ENCODE data around the gene DLGAP4. TPM values are rescaled to one million over a fixed set of nuclear protein-coding genes. Genes with fewer than 3 reads are reported as not detected.

Gene DLGAP4
- total and polyA plus RNA-seq, 9 of the 15 experiments (the other 6 are each of a cell fraction or from before 2014, with no cell fraction given), result 0.31 to 34.1 (median 4.5) TPM

DNA sequence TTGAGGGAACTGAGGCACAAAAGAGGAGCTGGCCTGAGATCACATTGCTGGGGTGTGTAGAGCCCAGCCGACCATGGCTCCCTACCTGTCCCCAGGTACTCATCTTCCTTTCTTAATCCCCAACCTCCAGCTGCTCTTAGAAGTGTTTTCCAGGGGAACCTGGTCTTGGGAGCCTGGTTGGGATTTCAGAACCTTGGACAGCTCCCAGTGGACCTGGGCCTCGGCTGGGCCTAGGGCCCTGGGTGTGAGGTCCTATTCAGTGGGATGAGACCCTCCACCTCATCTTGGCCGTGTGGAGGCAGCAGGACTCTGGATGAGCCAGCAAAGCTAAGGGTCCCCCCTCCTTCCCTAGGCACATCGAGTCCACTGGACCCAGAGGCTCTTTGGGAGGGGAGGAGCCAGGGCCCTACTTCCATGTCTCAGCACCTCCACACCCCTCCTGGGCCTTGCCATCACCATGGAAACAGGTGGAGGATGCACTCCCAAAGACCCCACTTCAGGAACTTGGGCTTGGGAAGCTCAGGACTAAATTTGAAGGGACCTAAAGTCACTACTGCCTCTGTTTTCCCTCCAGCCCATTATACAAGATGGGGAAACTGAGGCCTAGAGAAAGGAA is 38.5 kb downstream of the DLGAP4 start (continued):
- TF ChIP-seq, protein P1, sequence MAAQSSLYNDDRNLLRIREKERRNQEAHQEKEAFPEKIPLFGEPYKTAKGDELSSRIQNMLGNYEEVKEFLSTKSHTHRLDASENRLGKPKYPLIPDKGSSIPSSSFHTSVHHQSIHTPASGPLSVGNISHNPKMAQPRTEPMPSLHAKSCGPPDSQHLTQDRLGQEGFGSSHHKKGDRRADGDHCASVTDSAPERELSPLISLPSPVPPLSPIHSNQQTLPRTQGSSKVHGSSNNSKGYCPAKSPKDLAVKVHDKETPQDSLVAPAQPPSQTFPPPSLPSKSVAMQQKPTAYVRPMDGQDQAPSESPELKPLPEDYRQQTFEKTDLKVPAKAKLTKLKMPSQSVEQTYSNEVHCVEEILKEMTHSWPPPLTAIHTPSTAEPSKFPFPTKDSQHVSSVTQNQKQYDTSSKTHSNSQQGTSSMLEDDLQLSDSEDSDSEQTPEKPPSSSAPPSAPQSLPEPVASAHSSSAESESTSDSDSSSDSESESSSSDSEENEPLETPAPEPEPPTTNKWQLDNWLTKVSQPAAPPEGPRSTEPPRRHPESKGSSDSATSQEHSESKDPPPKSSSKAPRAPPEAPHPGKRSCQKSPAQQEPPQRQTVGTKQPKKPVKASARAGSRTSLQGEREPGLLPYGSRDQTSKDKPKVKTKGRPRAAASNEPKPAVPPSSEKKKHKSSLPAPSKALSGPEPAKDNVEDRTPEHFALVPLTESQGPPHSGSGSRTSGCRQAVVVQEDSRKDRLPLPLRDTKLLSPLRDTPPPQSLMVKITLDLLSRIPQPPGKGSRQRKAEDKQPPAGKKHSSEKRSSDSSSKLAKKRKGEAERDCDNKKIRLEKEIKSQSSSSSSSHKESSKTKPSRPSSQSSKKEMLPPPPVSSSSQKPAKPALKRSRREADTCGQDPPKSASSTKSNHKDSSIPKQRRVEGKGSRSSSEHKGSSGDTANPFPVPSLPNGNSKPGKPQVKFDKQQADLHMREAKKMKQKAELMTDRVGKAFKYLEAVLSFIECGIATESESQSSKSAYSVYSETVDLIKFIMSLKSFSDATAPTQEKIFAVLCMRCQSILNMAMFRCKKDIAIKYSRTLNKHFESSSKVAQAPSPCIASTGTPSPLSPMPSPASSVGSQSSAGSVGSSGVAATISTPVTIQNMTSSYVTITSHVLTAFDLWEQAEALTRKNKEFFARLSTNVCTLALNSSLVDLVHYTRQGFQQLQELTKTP (IDR thresholded peaks at IDR 0.05; ENCODE audit: low read depth in 1 of 2, partially characterized antibody in 2 of 2), result peak in 1 of 2 experiments; percentile 85
- peak in 1 of 2 experiments; percentile 53; a peak in 1 of 4 replicates for TF ChIP-seq MAZ (CRISPR knock-in tag; conservative IDR thresholded peaks at IDR 0.05 in 1 of 2, IDR thresholded peaks at IDR 0.05 in 1 of 2)
- TF ChIP-seq SMAD1 (IDR thresholded peaks at IDR 0.05; ENCODE audit: low read depth, low read length, partially characterized antibody), result no peak
- TF ChIP-seq ZNF239 (CRISPR knock-in tag; IDR thresholded peaks at IDR 0.05), result no peak
- TF ChIP-seq, protein P2, sequence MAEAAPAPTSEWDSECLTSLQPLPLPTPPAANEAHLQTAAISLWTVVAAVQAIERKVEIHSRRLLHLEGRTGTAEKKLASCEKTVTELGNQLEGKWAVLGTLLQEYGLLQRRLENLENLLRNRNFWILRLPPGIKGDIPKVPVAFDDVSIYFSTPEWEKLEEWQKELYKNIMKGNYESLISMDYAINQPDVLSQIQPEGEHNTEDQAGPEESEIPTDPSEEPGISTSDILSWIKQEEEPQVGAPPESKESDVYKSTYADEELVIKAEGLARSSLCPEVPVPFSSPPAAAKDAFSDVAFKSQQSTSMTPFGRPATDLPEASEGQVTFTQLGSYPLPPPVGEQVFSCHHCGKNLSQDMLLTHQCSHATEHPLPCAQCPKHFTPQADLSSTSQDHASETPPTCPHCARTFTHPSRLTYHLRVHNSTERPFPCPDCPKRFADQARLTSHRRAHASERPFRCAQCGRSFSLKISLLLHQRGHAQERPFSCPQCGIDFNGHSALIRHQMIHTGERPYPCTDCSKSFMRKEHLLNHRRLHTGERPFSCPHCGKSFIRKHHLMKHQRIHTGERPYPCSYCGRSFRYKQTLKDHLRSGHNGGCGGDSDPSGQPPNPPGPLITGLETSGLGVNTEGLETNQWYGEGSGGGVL (CRISPR knock-in tag; IDR thresholded peaks at IDR 0.05), result no peak
- TF ChIP-seq ETS2 (tag; IDR thresholded peaks at IDR 0.05; ENCODE audit: borderline replicate concordance, poor library complexity, severe bottlenecking), result no peak
- TF ChIP-seq, protein P3, sequence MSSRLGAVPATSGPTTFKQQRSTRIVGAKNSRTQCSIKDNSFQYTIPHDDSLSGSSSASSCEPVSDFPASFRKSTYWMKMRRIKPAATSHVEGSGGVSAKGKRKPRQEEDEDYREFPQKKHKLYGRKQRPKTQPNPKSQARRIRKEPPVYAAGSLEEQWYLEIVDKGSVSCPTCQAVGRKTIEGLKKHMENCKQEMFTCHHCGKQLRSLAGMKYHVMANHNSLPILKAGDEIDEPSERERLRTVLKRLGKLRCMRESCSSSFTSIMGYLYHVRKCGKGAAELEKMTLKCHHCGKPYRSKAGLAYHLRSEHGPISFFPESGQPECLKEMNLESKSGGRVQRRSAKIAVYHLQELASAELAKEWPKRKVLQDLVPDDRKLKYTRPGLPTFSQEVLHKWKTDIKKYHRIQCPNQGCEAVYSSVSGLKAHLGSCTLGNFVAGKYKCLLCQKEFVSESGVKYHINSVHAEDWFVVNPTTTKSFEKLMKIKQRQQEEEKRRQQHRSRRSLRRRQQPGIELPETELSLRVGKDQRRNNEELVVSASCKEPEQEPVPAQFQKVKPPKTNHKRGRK (tag; IDR thresholded peaks at IDR 0.05), result no peak
- no peak for TF ChIP-seq ZNF830 (CRISPR knock-in tag; IDR thresholded peaks at IDR 0.05)

Measured in K562 (cell line).